Gastroesophageal sphincter (tissue), 4 donors: ENCODE data around the gene ICAM5. TPM values are rescaled to one million over a fixed set of nuclear protein-coding genes. Genes with fewer than 3 reads are reported as not detected.
A peak's percentile ranks its signal among the peaks of the same experiment; 100 is the strongest.

Source experiments
- ATAC-seq: fragments of 150-250 bp; one replicate; pipeline ENCODE4 v1.9.1; 2016; ENCODE audit warnings: mild to moderate bottlenecking, moderate library complexity
- H3K27ac ChIP-seq, 4 donors: fragments of 200-600 bp; sonication (generic) in 3 of 4; 1 replicate in 3 of 4; 2 replicates in 1 of 4; pipeline ENCODE4 v1.5.1; 2016 to 2019
- H3K27me3 ChIP-seq: fragments of 200-600 bp; sonication (generic); one replicate; pipeline ENCODE4 v1.5.1; 2019
- H3K36me3 ChIP-seq, 2 donors: fragments of 200-600 bp; sonication (generic); one replicate each; pipeline ENCODE4 v1.5.1; 2019; ENCODE audit warnings: control low read depth in 1 of 2
- H3K4me1 ChIP-seq, 3 donors: fragments of 200-600 bp; sonication (generic); 1 replicate in 2 of 3; 2 replicates in 1 of 3; pipeline ENCODE4 v1.5.1; 2016 to 2019; ENCODE audit warnings: control low read depth in 2 of 3
- H3K4me3 ChIP-seq, 2 donors: fragments of 200-600 bp; sonication (generic); one replicate each; pipeline ENCODE4 v1.5.1; 2019; ENCODE audit warnings: mild to moderate bottlenecking in 1 of 2, moderate library complexity in 1 of 2
- H3K9me3 ChIP-seq, 3 donors: fragments of 200-600 bp; sonication (generic); one replicate each; pipeline ENCODE4 v1.5.1; 2017 to 2019; ENCODE audit warnings: control low read depth in 2 of 3
- EP300 ChIP-seq: sonication (generic); formaldehyde crosslinking; IDR thresholded peaks from one replicate; pipeline ENCODE4 v1.6.1; 2017; ENCODE audit warnings: antibody characterized with exemption, mild to moderate bottlenecking
- POLR2A ChIP-seq, 2 donors: fragments of 450-650 bp; IDR thresholded peaks; one replicate each; pipeline ENCODE4 v1.6.1; 2017; ENCODE audit warnings: antibody characterized with exemption in 2 of 2, mild to moderate bottlenecking in 2 of 2, moderate library complexity in 1 of 2
- POLR2AphosphoS5 ChIP-seq: sonication (generic); formaldehyde crosslinking; IDR thresholded peaks from one replicate; pipeline ENCODE4 v1.6.1; 2017; ENCODE audit warnings: antibody characterized with exemption
- WGBS, 2 donors: methylation state at CpG; one replicate each; pipeline ENCODE4 v1.1.5; 2018; ENCODE audit warnings: low coverage in 1 of 2; 5-methylcytosine and 5-hydroxymethylcytosine counted together
- total RNA-seq, 4 donors: library from RNA; depleted of rRNA; stranded (reverse); fragments of >200 nt; gene quantifications; one replicate each; pipeline ENCODE4 v1.1.0, GENCODE V29; 2016
- TF ChIP-seq, protein P1 (sequence below), 4 experiments: fragments of 200-600 bp in 2 of 4; fragments of 450-650 bp in 2 of 4; sonication (generic) in 1 of 4; IDR thresholded peaks; one replicate each; pipeline ENCODE4 v1.5.1; 2017 to 2019; ENCODE audit warnings: antibody characterized with exemption in 4 of 4, mild to moderate bottlenecking in 2 of 4, moderate library complexity in 2 of 4

The ICAM5 gene
- total RNA-seq, 4 donors from 2014 or later: 0.12 to 0.54 (median 0.47) TPM; not detected in 1

DNA sequence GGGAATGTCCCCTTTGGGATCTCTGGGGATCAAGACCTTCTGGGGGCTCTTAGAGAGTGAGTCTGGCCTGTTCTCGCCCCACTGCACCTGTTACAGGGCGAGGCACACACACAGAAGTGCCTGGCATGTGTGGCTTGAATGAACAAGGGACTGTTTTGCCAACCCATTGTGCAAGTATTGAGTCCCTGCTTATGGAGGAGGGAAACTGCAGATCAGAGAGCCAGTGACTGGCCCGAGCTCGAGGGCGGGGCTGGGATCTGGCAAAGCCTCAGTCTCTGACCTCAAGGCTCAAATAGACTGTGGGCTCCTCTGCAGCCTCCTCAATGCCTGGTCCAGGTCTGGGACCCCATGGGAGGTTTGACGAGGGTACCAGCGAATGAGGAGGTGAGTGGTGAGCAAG lies 38.0 kb downstream of the ICAM5 start:
- Histone ChIP-seq H3K27me3 (no peaks in the 10 kb centered on the region), H3K27ac (no peak overlapping the region), H3K9me3 (no peaks in the 10 kb centered on the region), H3K4me1 (peaks cover 0 to 14% (median 11%) of the 10 kb centered on the region in 3 donors), H3K36me3 (peaks cover 0 to 82% of the 10 kb centered on the region in 2 donors), H3K4me3 (no peak overlapping the region)
- no peak for TF ChIP-seq POLR2AphosphoS5
- no peak for TF ChIP-seq POLR2A (IDR thresholded peaks at IDR 0.05)
- TF ChIP-seq, protein P1, sequence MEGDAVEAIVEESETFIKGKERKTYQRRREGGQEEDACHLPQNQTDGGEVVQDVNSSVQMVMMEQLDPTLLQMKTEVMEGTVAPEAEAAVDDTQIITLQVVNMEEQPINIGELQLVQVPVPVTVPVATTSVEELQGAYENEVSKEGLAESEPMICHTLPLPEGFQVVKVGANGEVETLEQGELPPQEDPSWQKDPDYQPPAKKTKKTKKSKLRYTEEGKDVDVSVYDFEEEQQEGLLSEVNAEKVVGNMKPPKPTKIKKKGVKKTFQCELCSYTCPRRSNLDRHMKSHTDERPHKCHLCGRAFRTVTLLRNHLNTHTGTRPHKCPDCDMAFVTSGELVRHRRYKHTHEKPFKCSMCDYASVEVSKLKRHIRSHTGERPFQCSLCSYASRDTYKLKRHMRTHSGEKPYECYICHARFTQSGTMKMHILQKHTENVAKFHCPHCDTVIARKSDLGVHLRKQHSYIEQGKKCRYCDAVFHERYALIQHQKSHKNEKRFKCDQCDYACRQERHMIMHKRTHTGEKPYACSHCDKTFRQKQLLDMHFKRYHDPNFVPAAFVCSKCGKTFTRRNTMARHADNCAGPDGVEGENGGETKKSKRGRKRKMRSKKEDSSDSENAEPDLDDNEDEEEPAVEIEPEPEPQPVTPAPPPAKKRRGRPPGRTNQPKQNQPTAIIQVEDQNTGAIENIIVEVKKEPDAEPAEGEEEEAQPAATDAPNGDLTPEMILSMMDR (IDR thresholded peaks at IDR 0.05): no peak
- no peak for TF ChIP-seq EP300
- WGBS, 2 donors: 60 to 75% methylated on average over 1 to 2 of the region's 7 CpGs
- no peak for ATAC-seq

DNA sequence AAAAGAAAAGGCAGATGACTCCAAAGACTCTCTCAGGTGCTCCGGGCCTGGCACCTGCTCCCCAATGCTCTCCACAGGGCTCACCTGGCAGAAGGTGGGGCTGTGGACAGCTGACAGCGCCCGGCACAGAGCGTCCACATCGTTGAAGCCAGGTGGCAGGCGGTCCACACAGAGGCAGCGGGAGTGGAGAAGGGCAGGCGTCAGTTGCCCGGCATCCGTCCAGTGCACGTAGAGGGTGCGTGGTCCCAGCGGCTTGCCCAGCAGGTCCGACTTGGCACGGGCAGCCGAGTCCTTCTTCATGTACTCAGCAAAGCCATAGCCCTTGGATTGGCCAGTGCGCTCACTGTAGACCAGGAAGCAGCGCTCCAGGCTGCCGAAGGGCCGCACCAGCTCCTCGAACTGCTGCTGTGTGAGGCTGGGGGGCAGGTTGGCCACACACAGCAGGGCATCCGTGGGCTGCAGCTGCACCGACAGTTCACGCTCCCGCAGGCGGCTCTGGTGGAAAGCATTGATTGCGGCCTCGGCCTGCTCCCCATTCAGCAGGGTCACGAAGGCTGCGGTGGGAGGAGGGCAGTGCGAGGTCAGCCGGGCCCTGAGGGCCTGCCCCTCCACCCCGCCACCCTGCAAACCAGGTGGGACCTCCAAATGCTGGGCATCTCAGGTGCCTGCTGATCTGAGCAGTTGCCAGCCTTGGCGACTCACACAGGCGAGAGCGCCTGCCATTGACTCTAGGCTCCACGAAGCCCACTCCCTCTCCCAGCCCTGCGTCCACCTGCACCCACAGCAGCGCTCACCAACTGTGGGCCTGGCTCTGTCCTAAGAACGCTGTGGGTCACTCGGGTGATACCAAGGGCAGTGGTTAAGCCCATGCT lies 39.0 kb downstream of the ICAM5 start:
- H3K9me3 ChIP-seq: no peaks in the 10 kb centered on the region
- TF ChIP-seq, protein P1 (IDR thresholded peaks at IDR 0.05): no peak
- TF ChIP-seq POLR2A (IDR thresholded peaks at IDR 0.05) (no peak), EP300 (no peak), POLR2AphosphoS5 (no peak)
- 80 to 88% methylated on average over 2 to 7 of the region's 41 CpGs for WGBS, 2 donors
- H3K4me1 ChIP-seq: peaks cover 0 to 18% (median 11%) of the 10 kb centered on the region in 3 donors
- no peaks in the 10 kb centered on the region for H3K27me3 ChIP-seq
- peaks cover 0 to 72% of the 10 kb centered on the region in 2 donors for H3K36me3 ChIP-seq
- no peak for ATAC-seq
- no peak overlapping the region for H3K27ac ChIP-seq
- no peak overlapping the region for H3K4me3 ChIP-seq

DNA sequence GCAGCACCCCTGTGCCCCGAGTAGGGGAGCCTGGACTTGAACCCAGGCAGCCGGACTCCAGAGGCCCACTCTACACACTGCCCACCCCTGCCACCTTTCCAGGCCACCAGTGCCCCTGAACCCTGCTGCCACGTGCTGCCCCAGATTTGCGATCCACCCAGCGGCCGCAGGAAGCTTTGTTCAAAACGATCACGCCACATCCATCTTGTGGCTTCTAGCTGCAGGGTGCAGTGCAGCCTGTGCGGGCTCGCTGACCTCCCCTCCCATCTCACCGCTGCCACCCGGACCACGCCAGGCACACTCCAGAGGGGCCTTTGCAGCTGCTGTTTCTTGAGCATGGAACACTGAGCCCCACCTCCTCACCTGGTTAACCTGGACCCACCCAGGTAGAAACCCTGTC lies 39.8 kb downstream of the ICAM5 start:
- H3K4me1 ChIP-seq: peaks cover 0 to 26% (median 17%) of the 10 kb centered on the region in 3 donors
- no peak for TF ChIP-seq POLR2AphosphoS5
- TF ChIP-seq POLR2A (IDR thresholded peaks at IDR 0.05): no peak
- TF ChIP-seq, protein P1 (IDR thresholded peaks at IDR 0.05): no peak
- 86% methylated on average over 7 of the region's 13 CpGs; no CpG with 5 or more reads in 1 of the 2 donors for WGBS, 2 donors
- no peak overlapping the region for H3K27ac ChIP-seq
- H3K27me3 ChIP-seq: no peaks in the 10 kb centered on the region
- H3K36me3 ChIP-seq: peaks cover 0 to 64% of the 10 kb centered on the region in 2 donors
- ATAC-seq: no peak
- no peaks in the 10 kb centered on the region for H3K9me3 ChIP-seq
- no peak overlapping the region for H3K4me3 ChIP-seq

DNA sequence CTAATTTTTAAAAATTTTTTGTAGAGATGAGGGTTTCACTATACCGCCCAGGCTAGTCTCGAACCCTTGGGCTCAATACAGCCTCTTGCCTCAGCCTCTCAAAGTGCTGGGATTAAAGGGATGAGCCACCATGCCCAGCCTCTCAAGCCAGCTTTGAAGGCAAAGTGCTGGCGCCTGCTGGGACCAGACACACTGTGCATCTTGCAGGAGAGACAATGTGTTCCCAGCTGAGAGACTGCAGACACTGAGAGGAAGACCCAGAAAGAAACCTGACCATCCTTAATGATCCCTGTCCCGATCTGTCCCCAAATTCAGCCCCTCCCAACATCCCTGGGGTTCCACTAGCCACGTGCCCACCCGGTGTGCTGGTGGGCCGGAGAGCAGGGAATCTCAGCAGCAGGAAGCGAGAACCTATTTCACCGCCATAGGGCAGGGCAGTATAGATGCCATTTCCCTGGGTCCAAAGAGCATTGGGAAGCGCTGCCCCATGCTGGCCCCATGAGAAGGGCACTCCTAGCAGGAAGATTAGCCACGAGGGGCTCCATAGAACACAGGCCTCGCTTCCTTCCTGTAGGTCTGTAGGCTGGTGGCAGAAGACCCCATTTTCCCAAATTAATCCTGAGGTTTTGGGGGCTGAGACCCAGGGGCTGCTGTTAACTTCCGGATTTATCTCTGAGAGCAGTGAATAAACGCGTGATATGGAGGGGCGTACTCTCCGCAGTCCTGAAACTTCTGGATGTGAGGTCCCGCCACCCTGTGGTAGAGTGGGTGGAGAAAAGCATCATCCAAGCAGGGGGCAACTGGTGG lies 42.6 kb downstream of the ICAM5 start:
- Histone ChIP-seq H3K27me3 (no peaks in the 10 kb centered on the region), H3K27ac (peak overlapping the region; percentile 89 to 97 (median 93)), H3K4me3 (peak overlapping the region; percentile 86), H3K9me3 (no peaks in the 10 kb centered on the region), H3K36me3 (peaks cover 0 to 36% of the 10 kb centered on the region in 2 donors), H3K4me1 (peaks cover 0 to 39% (median 17%) of the 10 kb centered on the region in 3 donors)
- TF ChIP-seq, protein P1 (IDR thresholded peaks at IDR 0.05): no peak
- no peak for TF ChIP-seq POLR2AphosphoS5
- TF ChIP-seq EP300: no peak
- TF ChIP-seq POLR2A (IDR thresholded peaks at IDR 0.05): no peak
- WGBS, 2 donors: 6 to 26% methylated on average over 7 to 8 of the region's 18 CpGs
- ATAC-seq: no peak
